GM12878 (cell line): ENCODE data around the gene CD70. TPM values are rescaled to one million over a fixed set of nuclear protein-coding genes. Genes with fewer than 3 reads are reported as not detected.

Experiments used
- ATF7 ChIP-seq: fragments of 450-650 bp; IDR thresholded peaks from 2 replicates; pipeline ENCODE4 v1.6.1; 2016; ENCODE audit warnings: low read depth, mild to moderate bottlenecking
- BACH1 ChIP-seq: fragments of 450-650 bp; IDR thresholded peaks from 2 replicates; pipeline ENCODE4 v1.6.1; 2017; ENCODE audit warnings: mild to moderate bottlenecking, borderline replicate concordance
- CREB1 ChIP-seq: IDR thresholded peaks from 2 replicates; pipeline ENCODE4 v1.6.1; 2012; ENCODE audit warnings: low read depth, mild to moderate bottlenecking, inconsistent platforms
- FOXM1 ChIP-seq: IDR thresholded peaks from 2 replicates; pipeline ENCODE4 v1.6.1; 2012; ENCODE audit warnings: low read depth, mild to moderate bottlenecking, inconsistent platforms, low read length, moderate library complexity
- SMAD1 ChIP-seq: fragments of 450-650 bp; IDR thresholded peaks from 2 replicates; pipeline ENCODE4 v1.6.1; 2018; ENCODE audit warnings: mild to moderate bottlenecking, low read depth; ENCODE audit not compliant: partially characterized antibody
- TCF3 ChIP-seq: IDR thresholded peaks from 2 replicates; pipeline ENCODE4 v1.6.1; 2012; ENCODE audit warnings: low read depth, mild to moderate bottlenecking, low read length, borderline replicate concordance; ENCODE audit not compliant: insufficient read depth
- ZNF384 ChIP-seq: IDR thresholded peaks from 2 replicates; pipeline ENCODE4 v1.6.1; 2012; ENCODE audit warnings: low read depth, mild to moderate bottlenecking, low read length, improper control_type of control experiment, borderline replicate concordance
- polyA plus RNA-seq, 11 experiments: library from polyadenylated mRNA; depleted of rRNA in 4 of 11; unstranded in 6 of 11; stranded (reverse) in 5 of 11; fragments of >200 nt; fragmentation: Nextera tagmentation in 4 of 11; fragmentation: Illumina TruSeq in 1 of 11; extraction: Ambion mirVana in 4 of 11; extraction: Trizol in 1 of 11; gene quantifications; 1 replicate in 1 of 11; 2 replicates in 10 of 11; pipeline versions ENCODE4 v1.2.1 to v1.2.3, GENCODE V29; 2011 to 2016; ENCODE audit warnings: inconsistent platforms in 2 of 11, missing spikeins in 2 of 11, low read depth in 1 of 11
- total RNA-seq, 4 experiments: library from RNA; depleted of rRNA in 3 of 4; stranded (reverse); fragments of >200 nt in 3 of 4; fragmentation: Illumina TruSeq in 1 of 4; extraction: Trizol in 1 of 4; gene quantifications; 2 replicates each; pipeline versions ENCODE4 v1.2.1 to v1.2.3, GENCODE V29; 2013 to 2021
- TF ChIP-seq, protein P1 (sequence below): IDR thresholded peaks from 2 replicates; pipeline ENCODE4 v1.6.1; 2012; ENCODE audit warnings: improper control_type of control experiment, low read depth, low read length; ENCODE audit not compliant: insufficient replicate concordance

Gene CD70
- total and polyA plus RNA-seq, 10 of the 15 experiments (the other 5 are each of a cell fraction or from before 2014, with no cell fraction given): 16.4 to 441 (median 265) TPM

DNA sequence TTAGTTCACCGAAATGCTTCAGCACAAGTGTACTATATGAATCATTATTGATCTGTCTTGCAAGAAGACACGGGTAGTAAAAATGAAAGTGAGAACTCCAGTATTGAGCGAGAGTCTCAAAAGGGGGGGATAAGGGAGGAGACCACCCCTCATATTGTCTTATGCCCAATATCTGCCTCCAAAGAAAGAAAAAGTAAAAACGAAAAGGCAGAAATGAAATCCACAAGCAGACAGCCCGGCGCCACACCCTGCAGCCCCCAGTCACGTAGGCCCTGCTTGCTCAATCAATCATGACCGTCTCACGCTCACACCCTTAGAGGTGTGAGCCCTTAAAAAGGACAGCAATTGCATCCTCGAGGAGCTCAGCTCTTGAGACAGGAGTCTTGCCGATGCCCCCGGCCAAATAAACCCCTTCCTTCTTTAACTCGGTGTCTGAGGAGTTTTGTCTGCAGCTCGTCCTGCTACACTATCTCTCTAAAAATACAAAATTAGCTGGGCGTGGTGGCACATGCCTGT is 10.6 kb upstream of the CD70 start (continued):
- TF ChIP-seq SMAD1 (peak; percentile 46), ATF7 (peak; percentile 74), BACH1 (peak; percentile 79; the same call in 1 of the 2 replicates), ZNF384 (0 out of 2 replicates have a peak, but pooled peaks have one; percentile 3), FOXM1 (0 out of 2 replicates have a peak, but pooled peaks have one; percentile 33), CREB1 (0 out of 2 replicates have a peak, but pooled peaks have one; percentile 27), TCF3 (0 out of 2 replicates have a peak, but pooled peaks have one; percentile 20)
- TF ChIP-seq, protein P1, sequence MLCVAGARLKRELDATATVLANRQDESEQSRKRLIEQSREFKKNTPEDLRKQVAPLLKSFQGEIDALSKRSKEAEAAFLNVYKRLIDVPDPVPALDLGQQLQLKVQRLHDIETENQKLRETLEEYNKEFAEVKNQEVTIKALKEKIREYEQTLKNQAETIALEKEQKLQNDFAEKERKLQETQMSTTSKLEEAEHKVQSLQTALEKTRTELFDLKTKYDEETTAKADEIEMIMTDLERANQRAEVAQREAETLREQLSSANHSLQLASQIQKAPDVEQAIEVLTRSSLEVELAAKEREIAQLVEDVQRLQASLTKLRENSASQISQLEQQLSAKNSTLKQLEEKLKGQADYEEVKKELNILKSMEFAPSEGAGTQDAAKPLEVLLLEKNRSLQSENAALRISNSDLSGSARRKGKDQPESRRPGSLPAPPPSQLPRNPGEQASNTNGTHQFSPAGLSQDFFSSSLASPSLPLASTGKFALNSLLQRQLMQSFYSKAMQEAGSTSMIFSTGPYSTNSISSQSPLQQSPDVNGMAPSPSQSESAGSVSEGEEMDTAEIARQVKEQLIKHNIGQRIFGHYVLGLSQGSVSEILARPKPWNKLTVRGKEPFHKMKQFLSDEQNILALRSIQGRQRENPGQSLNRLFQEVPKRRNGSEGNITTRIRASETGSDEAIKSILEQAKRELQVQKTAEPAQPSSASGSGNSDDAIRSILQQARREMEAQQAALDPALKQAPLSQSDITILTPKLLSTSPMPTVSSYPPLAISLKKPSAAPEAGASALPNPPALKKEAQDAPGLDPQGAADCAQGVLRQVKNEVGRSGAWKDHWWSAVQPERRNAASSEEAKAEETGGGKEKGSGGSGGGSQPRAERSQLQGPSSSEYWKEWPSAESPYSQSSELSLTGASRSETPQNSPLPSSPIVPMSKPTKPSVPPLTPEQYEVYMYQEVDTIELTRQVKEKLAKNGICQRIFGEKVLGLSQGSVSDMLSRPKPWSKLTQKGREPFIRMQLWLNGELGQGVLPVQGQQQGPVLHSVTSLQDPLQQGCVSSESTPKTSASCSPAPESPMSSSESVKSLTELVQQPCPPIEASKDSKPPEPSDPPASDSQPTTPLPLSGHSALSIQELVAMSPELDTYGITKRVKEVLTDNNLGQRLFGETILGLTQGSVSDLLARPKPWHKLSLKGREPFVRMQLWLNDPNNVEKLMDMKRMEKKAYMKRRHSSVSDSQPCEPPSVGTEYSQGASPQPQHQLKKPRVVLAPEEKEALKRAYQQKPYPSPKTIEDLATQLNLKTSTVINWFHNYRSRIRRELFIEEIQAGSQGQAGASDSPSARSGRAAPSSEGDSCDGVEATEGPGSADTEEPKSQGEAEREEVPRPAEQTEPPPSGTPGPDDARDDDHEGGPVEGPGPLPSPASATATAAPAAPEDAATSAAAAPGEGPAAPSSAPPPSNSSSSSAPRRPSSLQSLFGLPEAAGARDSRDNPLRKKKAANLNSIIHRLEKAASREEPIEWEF: peak; percentile 90
- TF ChIP-seq, all 136 proteins: peak for 47; not testable (repeated sequence) for 89
